Fibroblast of lung (primary cell): ENCODE results near the gene B3GLCT.

Experiments used
- CTCF ChIP-seq, 2 donors: IDR thresholded peaks in 1 of 2; conservative IDR thresholded peaks in 1 of 2; 1 replicate in 1 of 2; 2 replicates in 1 of 2; pipeline ENCODE4 v1.5.1; 2011 to 2012; ENCODE audit warnings: low read length in 2 of 2, control low read depth in 1 of 2, inconsistent platforms in 1 of 2, low read depth in 1 of 2, mild to moderate bottlenecking in 1 of 2
- EZH2 ChIP-seq: IDR thresholded peaks from 2 replicates; pipeline ENCODE4 v1.5.1; 2012; ENCODE audit warnings: low read length, control low read depth, mild to moderate bottlenecking; ENCODE audit errors: missing control alignments

DNA sequence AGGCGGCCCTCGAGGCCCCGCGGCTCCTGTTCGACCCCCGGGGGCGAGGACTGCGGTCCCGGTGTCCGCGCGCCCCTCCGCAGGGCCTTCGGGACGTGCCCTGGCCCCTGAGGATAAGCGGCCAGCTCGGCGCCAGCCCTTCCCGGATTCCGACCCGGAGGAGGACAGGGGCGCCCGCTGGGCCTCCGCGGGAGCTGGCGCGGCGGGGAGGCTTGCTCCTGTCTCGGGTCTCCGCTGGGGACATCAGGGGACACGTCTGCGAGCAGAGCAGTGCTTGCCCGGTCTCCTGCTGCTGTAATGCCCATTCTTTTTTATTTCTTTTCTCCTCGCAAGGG, 829 bp downstream of the B3GLCT start:
- TF ChIP-seq CTCF (conservative IDR thresholded peaks at IDR 0.05 in 1 of 2, IDR thresholded peaks at IDR 0.05 in 1 of 2; ENCODE audit: low read depth in 1 of 2, low read length in 2 of 2) (peak in 1 of 2 donors; percentile 0), EZH2 (no peak)
